ENCODE data around the gene DLGAP1.

Gene DLGAP1

DNA sequence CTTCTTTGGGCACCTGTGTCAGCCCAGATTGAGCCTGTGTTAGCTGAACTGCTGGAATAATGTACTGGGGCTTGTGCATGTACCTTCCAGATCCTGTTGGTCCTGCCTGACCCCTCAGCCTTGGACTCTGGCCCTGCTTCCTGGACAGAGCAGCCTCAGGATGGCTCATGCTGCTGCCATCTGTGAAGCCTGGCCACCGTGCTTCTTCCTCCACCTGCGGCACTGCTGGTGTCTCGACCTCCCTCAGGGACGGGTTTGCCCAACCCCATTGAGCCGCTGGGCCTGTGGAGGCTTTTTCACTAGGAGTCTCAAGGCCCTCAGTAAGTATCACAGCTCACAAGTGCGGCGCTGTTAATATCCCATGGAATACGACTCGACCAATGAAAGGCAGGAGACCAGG, 662.4 kb downstream of the DLGAP1 start:
- no peak overlapping the region for H3K4me3 ChIP-seq (ENCODE audit: low read depth, low read length)
- TF ChIP-seq, protein P1, sequence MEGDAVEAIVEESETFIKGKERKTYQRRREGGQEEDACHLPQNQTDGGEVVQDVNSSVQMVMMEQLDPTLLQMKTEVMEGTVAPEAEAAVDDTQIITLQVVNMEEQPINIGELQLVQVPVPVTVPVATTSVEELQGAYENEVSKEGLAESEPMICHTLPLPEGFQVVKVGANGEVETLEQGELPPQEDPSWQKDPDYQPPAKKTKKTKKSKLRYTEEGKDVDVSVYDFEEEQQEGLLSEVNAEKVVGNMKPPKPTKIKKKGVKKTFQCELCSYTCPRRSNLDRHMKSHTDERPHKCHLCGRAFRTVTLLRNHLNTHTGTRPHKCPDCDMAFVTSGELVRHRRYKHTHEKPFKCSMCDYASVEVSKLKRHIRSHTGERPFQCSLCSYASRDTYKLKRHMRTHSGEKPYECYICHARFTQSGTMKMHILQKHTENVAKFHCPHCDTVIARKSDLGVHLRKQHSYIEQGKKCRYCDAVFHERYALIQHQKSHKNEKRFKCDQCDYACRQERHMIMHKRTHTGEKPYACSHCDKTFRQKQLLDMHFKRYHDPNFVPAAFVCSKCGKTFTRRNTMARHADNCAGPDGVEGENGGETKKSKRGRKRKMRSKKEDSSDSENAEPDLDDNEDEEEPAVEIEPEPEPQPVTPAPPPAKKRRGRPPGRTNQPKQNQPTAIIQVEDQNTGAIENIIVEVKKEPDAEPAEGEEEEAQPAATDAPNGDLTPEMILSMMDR (IDR thresholded peaks at IDR 0.05; ENCODE audit: borderline replicate concordance, insufficient read depth, low read depth, low read length): no peak

DNA sequence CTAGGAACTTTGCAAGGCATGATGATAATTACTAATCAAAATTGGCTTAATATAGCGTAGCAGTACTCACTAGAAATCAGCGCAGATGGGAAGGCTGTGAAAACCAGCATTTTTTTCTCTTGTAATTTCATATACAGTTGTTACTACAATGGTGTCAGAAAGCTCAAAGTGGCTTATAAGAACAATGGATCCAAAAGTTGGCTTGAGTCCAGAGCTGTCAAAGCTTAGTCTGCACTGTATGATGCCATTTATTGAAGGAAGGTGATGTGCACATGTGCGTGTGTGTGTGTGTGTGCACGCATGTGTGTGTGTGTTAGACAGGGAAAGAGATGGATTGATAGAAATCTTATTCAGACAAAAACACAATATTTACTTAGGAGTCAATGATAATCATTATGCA, 663.9 kb downstream of the DLGAP1 start:
- H3K4me3 ChIP-seq (ENCODE audit: low read depth, low read length): no peak overlapping the region
- TF ChIP-seq, protein P1 (IDR thresholded peaks at IDR 0.05; ENCODE audit: borderline replicate concordance, insufficient read depth, low read depth, low read length): no peak

- no peak overlapping the region for H3K4me3 ChIP-seq (ENCODE audit: low read depth, low read length)
- TF ChIP-seq, protein P1 (IDR thresholded peaks at IDR 0.05; ENCODE audit: borderline replicate concordance, insufficient read depth, low read depth, low read length): no peak
Observed at GRCh38 chr18:3790703-3791102, 664.4 kb downstream of the DLGAP1 start.

GRCh38 chr18:3789525-3789924, 665.6 kb downstream of the DLGAP1 start:
- no peak overlapping the region for H3K4me3 ChIP-seq (ENCODE audit: low read depth, low read length)
- TF ChIP-seq, protein P1 (IDR thresholded peaks at IDR 0.05; ENCODE audit: borderline replicate concordance, insufficient read depth, low read depth, low read length): no peak

GRCh38 chr18:3784949-3785348, 670.2 kb downstream of the DLGAP1 start:
- no peak overlapping the region for H3K4me3 ChIP-seq (ENCODE audit: low read depth, low read length)
- TF ChIP-seq, protein P1 (IDR thresholded peaks at IDR 0.05; ENCODE audit: borderline replicate concordance, insufficient read depth, low read depth, low read length): no peak

DNA sequence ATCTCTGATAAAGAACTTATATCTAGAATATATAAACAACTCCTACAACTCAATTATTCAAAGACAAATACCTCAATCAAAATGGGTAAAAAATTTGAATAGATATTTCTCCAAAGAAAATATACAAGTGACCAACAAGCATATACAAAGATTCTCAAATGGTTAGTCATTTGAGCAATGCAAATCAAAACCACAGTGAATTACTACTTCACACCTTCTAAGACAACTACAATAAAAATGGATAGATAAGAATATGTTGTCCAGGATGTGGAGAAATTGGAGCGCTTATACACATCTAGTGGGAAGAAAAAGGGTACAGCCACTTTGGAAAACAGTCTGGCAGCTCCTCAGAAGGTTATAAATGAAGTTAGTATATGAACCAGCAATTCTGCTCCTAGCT, 672.2 kb downstream of the DLGAP1 start:
- H3K4me3 ChIP-seq (ENCODE audit: low read depth, low read length): no peak overlapping the region
- TF ChIP-seq, protein P1 (IDR thresholded peaks at IDR 0.05; ENCODE audit: borderline replicate concordance, insufficient read depth, low read depth, low read length): no peak

GRCh38 chr18:3777719-3778118, 677.4 kb downstream of the DLGAP1 start:
- TF ChIP-seq, protein P1 (IDR thresholded peaks at IDR 0.05; ENCODE audit: borderline replicate concordance, insufficient read depth, low read depth, low read length): no peak
- no peak overlapping the region for H3K4me3 ChIP-seq (ENCODE audit: low read depth, low read length)

All from GM12875 (cell line).